ENCODE results near the gene ZBTB32. TPM values are rescaled to one million over a fixed set of nuclear protein-coding genes. Genes with fewer than 3 reads are reported as not detected.

Gene ZBTB32
- total RNA-seq, 1 donor, result not detected

DNA sequence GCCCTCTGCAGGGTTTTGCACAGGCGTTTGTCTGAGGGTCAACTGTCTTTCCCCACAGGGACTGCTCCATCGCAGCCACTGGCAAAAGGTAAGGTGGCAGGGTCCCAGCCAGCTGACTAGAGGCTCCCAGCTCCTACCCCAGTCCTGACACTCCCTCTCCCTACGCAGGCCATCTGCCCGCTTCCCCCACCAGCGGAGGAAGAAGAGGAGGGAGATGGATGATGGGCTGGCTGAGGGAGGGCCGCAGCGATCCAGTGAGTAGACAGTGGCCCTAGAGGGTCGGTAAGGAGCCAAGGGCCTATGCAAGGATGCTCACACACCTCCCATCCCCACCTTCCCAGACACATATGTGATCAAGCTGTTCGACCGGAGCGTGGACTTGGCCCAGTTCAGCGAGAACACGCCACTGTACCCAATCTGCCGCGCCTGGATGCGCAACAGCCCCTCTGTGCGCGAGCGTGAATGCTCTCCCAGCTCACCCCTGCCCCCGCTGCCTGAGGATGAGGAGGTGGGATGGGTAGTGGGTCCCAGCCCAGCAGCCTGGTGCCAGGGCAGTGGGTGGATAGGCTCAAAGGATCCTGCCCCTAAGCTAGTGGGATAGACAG lies 48.5 kb downstream of the ZBTB32 start:
- no peak overlapping the region for H3K4me3 ChIP-seq (ENCODE audit: insufficient read depth, low read length)
- H3K36me3 ChIP-seq (ENCODE audit: insufficient read depth, low read length), result peaks cover 26% of the 10 kb centered on the region
- H2AFZ ChIP-seq (ENCODE audit: low read length), result no peak overlapping the region
- peaks cover 26% of the 10 kb centered on the region for H3K4me1 ChIP-seq (ENCODE audit: insufficient read depth, low read length)
- TF ChIP-seq, protein P1, sequence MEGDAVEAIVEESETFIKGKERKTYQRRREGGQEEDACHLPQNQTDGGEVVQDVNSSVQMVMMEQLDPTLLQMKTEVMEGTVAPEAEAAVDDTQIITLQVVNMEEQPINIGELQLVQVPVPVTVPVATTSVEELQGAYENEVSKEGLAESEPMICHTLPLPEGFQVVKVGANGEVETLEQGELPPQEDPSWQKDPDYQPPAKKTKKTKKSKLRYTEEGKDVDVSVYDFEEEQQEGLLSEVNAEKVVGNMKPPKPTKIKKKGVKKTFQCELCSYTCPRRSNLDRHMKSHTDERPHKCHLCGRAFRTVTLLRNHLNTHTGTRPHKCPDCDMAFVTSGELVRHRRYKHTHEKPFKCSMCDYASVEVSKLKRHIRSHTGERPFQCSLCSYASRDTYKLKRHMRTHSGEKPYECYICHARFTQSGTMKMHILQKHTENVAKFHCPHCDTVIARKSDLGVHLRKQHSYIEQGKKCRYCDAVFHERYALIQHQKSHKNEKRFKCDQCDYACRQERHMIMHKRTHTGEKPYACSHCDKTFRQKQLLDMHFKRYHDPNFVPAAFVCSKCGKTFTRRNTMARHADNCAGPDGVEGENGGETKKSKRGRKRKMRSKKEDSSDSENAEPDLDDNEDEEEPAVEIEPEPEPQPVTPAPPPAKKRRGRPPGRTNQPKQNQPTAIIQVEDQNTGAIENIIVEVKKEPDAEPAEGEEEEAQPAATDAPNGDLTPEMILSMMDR (IDR thresholded peaks at IDR 0.05; ENCODE audit: extremely low read depth, low read depth, low read length), result no peak
- peaks cover 8% of the 10 kb centered on the region for H4K20me1 ChIP-seq (ENCODE audit: insufficient read depth, low read length)
- DNase-seq (ENCODE audit: insufficient read length, low spot score, missing footprints), result no peak
- no peaks in the 10 kb centered on the region for H3K9me3 ChIP-seq (ENCODE audit: low read depth, low read length)
- H3K27me3 ChIP-seq (ENCODE audit: insufficient read depth, low read length), result no peaks in the 10 kb centered on the region
- H3K27ac ChIP-seq (ENCODE audit: low read depth, low read length), result no peak overlapping the region
- no peak overlapping the region for H3K4me2 ChIP-seq (ENCODE audit: insufficient read depth, low read length)
- H3K79me2 ChIP-seq (ENCODE audit: insufficient read depth, low read length), result peaks cover 21% of the 10 kb centered on the region

DNA sequence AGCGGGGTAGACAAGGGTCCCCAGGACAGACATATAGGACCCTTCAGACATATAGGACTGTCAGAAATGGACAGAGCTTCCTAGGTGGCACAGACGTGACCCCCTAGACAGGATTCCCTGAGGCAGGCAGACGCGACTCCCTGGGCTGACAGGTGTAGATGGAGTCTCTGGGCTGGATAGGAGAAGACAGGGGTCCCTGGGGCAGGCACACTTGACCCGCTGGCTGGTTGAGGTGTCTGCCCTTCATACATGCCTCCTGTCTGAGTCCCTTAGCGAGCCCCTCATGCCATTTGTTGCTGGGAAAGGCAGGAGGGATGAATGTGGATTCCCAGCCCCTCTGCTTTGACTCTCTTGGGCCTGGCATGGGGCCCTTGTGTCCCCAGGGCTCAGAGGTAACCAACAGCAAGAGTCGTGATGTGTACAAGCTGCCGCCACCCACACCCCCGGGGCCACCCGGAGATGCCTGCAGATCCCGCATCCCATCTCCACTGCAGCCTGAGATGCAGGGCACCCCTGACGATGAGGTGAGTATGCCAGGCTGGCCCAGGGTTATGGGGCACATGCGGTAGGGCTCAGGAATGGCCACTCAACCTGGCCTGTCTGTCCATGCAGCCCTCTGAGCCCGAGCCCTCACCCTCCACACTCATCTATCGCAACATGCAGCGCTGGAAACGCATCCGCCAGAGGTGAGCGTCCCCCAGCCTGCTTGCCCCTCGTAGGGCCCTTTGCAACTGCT lies 49.4 kb downstream of the ZBTB32 start:
- H2AFZ ChIP-seq (ENCODE audit: low read length), result no peak overlapping the region
- H3K4me2 ChIP-seq (ENCODE audit: insufficient read depth, low read length), result no peak overlapping the region
- no peak overlapping the region for H3K4me3 ChIP-seq (ENCODE audit: insufficient read depth, low read length)
- DNase-seq (ENCODE audit: insufficient read length, low spot score, missing footprints), result peak; percentile 65
- no peaks in the 10 kb centered on the region for H3K27me3 ChIP-seq (ENCODE audit: insufficient read depth, low read length)
- H4K20me1 ChIP-seq (ENCODE audit: insufficient read depth, low read length), result peaks cover 8% of the 10 kb centered on the region
- H3K9me3 ChIP-seq (ENCODE audit: low read depth, low read length), result no peaks in the 10 kb centered on the region
- peaks cover 23% of the 10 kb centered on the region for H3K79me2 ChIP-seq (ENCODE audit: insufficient read depth, low read length)
- TF ChIP-seq, protein P1 (IDR thresholded peaks at IDR 0.05; ENCODE audit: extremely low read depth, low read depth, low read length), result no peak
- H3K27ac ChIP-seq (ENCODE audit: low read depth, low read length), result no peak overlapping the region
- H3K36me3 ChIP-seq (ENCODE audit: insufficient read depth, low read length), result peaks cover 26% of the 10 kb centered on the region
- peaks cover 30% of the 10 kb centered on the region for H3K4me1 ChIP-seq (ENCODE audit: insufficient read depth, low read length)

DNA sequence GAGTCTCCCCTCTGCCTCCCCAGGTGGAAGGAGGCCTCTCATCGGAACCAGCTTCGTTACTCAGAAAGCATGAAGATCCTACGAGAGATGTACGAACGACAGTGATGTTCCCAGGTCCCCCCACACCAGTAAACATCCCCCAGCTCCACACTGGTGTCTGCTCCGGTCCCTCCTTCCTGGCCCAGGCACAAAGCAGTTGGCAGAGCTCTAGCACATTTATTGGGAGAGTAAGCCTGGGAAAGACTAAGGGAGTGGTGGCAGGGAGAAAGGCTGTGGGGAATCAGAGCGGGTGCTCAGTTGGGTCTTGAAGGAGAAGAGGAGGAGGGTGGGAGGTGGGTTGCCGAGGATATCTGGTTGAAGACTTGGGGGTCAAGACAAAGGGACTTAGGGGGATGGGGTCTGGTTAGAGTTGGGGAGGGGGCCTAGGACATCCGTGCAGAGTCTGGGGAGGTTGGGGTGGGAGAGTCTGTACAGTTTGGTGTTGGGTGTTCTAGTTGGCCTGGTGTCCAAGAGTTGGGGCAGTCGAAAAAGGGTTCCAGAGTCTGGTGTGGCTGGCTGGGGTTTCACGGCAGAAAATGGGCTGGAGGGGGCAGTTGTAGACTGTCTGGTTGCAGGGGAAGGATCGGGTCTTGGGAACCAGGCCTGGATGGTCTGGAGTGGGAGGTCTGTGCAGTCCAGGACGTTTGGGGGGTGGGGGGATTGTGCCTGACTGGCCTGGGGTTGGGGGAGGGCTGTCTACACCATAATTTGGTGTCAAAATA lies 50.2 kb downstream of the ZBTB32 start:
- H2AFZ ChIP-seq (ENCODE audit: low read length), result no peak overlapping the region
- H3K27ac ChIP-seq (ENCODE audit: low read depth, low read length), result peak overlapping the region; percentile 84
- peaks cover 14% of the 10 kb centered on the region for H4K20me1 ChIP-seq (ENCODE audit: insufficient read depth, low read length)
- peak overlapping the region; percentile 76 for H3K4me3 ChIP-seq (ENCODE audit: insufficient read depth, low read length)
- H3K9me3 ChIP-seq (ENCODE audit: low read depth, low read length), result no peaks in the 10 kb centered on the region
- peaks cover 29% of the 10 kb centered on the region for H3K4me1 ChIP-seq (ENCODE audit: insufficient read depth, low read length)
- peaks cover 24% of the 10 kb centered on the region for H3K79me2 ChIP-seq (ENCODE audit: insufficient read depth, low read length)
- peak overlapping the region; percentile 64 for H3K4me2 ChIP-seq (ENCODE audit: insufficient read depth, low read length)
- TF ChIP-seq, protein P1 (IDR thresholded peaks at IDR 0.05; ENCODE audit: extremely low read depth, low read depth, low read length), result no peak
- H3K27me3 ChIP-seq (ENCODE audit: insufficient read depth, low read length), result no peaks in the 10 kb centered on the region
- DNase-seq (ENCODE audit: insufficient read length, low spot score, missing footprints), result peak; percentile 69
- peaks cover 26% of the 10 kb centered on the region for H3K36me3 ChIP-seq (ENCODE audit: insufficient read depth, low read length)

DNA sequence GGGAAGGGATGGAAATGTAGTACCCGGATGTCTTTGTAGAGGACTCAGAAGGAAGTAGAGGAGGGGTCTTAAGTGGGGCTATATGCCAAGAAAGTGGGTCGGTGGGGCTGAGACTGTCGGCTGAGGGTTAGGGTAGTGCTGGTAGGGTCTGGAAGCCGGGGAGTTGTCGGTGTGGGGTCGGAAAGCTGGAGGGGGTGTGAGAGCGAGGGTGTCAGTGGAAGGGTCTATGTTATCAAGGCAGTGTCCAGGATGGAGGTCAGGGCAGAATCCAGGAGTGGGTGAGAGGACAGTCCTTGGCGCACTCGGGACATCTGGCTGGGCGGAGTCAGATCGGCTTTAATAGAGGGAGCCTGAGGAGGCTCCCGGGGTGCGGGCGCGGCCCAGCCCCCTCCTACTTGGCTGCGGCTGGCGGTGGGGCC lies 50.8 kb downstream of the ZBTB32 start:
- Histone ChIP-seq H3K4me1 (ENCODE audit: insufficient read depth, low read length) (peaks cover 27% of the 10 kb centered on the region), H2AFZ (ENCODE audit: low read length) (no peak overlapping the region), H3K27me3 (ENCODE audit: insufficient read depth, low read length) (no peaks in the 10 kb centered on the region), H3K27ac (ENCODE audit: low read depth, low read length) (peak overlapping the region; percentile 84), H3K9me3 (ENCODE audit: low read depth, low read length) (no peaks in the 10 kb centered on the region), H4K20me1 (ENCODE audit: insufficient read depth, low read length) (peaks cover 15% of the 10 kb centered on the region), H3K79me2 (ENCODE audit: insufficient read depth, low read length) (peaks cover 24% of the 10 kb centered on the region), H3K36me3 (ENCODE audit: insufficient read depth, low read length) (peaks cover 27% of the 10 kb centered on the region), H3K4me2 (ENCODE audit: insufficient read depth, low read length) (peak overlapping the region; percentile 64), H3K4me3 (ENCODE audit: insufficient read depth, low read length) (peak overlapping the region; percentile 76)
- no peak for DNase-seq (ENCODE audit: insufficient read length, low spot score, missing footprints)
- TF ChIP-seq, protein P1 (IDR thresholded peaks at IDR 0.05; ENCODE audit: extremely low read depth, low read depth, low read length), result no peak
